H1 (cell line): ENCODE results near the gene NSF. TPM values are rescaled to one million over a fixed set of nuclear protein-coding genes. Genes with fewer than 3 reads are reported as not detected.

ENCODE experiments used
- KDM5A ChIP-seq: fragments of 200-600 bp; IDR thresholded peaks from 2 replicates; pipeline ENCODE4 v1.7.1; 2012; ENCODE audit warnings: mild to moderate bottlenecking, low read length, inconsistent platforms, mixed read lengths
- TCF12 ChIP-seq: IDR thresholded peaks from 2 replicates; pipeline ENCODE4 v1.6.1; 2011; ENCODE audit warnings: low read depth, mild to moderate bottlenecking, low read length
- TEAD4 ChIP-seq: IDR thresholded peaks from 2 replicates; pipeline ENCODE4 v1.6.1; 2012; ENCODE audit warnings: low read depth, low read length, inconsistent platforms, mixed read lengths
- polyA plus RNA-seq, 7 experiments: library from polyadenylated mRNA; depleted of rRNA in 3 of 7; stranded (reverse) in 5 of 7; unstranded in 2 of 7; fragments of >200 nt in 5 of 7; fragments of 200-250 nt in 2 of 7; gene quantifications; 1 replicate in 5 of 7; 2 replicates in 1 of 7; 4 replicates in 1 of 7; pipeline versions ENCODE4 v1.2.1 to v1.2.3, GENCODE V29; 2011 to 2013; ENCODE audit warnings: missing spikeins in 2 of 7, mixed read lengths in 2 of 7
- total RNA-seq: library from RNA; stranded (reverse); fragmentation: NEBNext Ultra II Directional; extraction: Animal tissue kit (Norgen Biotek cat#: 25700); gene quantifications from 2 replicates; pipeline ENCODE4 v1.2.1, GENCODE V29; 2021
- TF ChIP-seq, protein P1 (sequence below): fragments of 300-600 bp; sonication (generic); IDR thresholded peaks from 2 replicates; pipeline ENCODE4 v1.7.1; 2012; ENCODE audit warnings: low read length, moderate library complexity, mild to moderate bottlenecking, inconsistent platforms; ENCODE audit not compliant: insufficient replicate concordance
- TF ChIP-seq, protein P2 (sequence below): IDR thresholded peaks from 2 replicates; pipeline ENCODE4 v1.6.1; 2012; ENCODE audit warnings: inconsistent platforms

NSF gene
- total and polyA plus RNA-seq, 2 of the 8 experiments (the other 6 are each of a cell fraction or from before 2014, with no cell fraction given), result 13.0 to 27.7 TPM

DNA sequence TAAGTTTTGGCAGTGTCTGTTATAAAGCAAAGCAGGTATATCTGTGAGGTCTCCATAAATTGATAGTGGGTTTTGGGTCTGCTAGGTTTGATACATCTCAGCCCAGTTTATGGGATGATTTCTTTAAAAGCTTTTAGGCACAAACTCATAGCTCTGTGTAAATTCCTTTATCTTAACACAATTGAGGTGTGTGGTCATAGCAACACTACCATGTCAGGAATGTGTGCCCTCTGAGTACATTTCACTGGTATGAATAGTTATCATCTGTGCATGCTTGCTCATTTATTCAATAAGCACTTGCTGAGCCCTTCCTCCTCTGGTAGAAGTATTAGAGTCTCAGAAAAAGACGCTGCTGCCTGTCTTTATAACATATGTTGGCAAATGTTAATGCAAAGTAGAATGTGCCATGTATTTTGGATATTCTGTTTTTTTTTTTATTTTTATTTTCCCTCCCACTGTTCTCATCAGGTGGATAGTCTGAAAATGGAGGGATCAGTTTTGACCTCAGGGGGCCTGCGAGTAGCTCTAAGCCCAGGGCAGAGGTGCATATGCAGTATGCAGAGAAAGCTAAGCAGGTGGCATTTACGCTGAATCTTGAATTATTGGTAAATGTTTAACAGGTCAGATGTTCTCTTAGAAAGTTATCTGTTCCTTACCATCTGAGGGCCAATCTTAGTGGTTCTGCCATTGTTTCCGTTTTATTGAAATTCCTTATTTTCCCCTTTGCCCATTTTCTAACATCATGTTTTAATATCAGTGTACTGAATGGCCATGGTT, 137.3 kb downstream of the NSF start (continued):
- TF ChIP-seq, protein P1, sequence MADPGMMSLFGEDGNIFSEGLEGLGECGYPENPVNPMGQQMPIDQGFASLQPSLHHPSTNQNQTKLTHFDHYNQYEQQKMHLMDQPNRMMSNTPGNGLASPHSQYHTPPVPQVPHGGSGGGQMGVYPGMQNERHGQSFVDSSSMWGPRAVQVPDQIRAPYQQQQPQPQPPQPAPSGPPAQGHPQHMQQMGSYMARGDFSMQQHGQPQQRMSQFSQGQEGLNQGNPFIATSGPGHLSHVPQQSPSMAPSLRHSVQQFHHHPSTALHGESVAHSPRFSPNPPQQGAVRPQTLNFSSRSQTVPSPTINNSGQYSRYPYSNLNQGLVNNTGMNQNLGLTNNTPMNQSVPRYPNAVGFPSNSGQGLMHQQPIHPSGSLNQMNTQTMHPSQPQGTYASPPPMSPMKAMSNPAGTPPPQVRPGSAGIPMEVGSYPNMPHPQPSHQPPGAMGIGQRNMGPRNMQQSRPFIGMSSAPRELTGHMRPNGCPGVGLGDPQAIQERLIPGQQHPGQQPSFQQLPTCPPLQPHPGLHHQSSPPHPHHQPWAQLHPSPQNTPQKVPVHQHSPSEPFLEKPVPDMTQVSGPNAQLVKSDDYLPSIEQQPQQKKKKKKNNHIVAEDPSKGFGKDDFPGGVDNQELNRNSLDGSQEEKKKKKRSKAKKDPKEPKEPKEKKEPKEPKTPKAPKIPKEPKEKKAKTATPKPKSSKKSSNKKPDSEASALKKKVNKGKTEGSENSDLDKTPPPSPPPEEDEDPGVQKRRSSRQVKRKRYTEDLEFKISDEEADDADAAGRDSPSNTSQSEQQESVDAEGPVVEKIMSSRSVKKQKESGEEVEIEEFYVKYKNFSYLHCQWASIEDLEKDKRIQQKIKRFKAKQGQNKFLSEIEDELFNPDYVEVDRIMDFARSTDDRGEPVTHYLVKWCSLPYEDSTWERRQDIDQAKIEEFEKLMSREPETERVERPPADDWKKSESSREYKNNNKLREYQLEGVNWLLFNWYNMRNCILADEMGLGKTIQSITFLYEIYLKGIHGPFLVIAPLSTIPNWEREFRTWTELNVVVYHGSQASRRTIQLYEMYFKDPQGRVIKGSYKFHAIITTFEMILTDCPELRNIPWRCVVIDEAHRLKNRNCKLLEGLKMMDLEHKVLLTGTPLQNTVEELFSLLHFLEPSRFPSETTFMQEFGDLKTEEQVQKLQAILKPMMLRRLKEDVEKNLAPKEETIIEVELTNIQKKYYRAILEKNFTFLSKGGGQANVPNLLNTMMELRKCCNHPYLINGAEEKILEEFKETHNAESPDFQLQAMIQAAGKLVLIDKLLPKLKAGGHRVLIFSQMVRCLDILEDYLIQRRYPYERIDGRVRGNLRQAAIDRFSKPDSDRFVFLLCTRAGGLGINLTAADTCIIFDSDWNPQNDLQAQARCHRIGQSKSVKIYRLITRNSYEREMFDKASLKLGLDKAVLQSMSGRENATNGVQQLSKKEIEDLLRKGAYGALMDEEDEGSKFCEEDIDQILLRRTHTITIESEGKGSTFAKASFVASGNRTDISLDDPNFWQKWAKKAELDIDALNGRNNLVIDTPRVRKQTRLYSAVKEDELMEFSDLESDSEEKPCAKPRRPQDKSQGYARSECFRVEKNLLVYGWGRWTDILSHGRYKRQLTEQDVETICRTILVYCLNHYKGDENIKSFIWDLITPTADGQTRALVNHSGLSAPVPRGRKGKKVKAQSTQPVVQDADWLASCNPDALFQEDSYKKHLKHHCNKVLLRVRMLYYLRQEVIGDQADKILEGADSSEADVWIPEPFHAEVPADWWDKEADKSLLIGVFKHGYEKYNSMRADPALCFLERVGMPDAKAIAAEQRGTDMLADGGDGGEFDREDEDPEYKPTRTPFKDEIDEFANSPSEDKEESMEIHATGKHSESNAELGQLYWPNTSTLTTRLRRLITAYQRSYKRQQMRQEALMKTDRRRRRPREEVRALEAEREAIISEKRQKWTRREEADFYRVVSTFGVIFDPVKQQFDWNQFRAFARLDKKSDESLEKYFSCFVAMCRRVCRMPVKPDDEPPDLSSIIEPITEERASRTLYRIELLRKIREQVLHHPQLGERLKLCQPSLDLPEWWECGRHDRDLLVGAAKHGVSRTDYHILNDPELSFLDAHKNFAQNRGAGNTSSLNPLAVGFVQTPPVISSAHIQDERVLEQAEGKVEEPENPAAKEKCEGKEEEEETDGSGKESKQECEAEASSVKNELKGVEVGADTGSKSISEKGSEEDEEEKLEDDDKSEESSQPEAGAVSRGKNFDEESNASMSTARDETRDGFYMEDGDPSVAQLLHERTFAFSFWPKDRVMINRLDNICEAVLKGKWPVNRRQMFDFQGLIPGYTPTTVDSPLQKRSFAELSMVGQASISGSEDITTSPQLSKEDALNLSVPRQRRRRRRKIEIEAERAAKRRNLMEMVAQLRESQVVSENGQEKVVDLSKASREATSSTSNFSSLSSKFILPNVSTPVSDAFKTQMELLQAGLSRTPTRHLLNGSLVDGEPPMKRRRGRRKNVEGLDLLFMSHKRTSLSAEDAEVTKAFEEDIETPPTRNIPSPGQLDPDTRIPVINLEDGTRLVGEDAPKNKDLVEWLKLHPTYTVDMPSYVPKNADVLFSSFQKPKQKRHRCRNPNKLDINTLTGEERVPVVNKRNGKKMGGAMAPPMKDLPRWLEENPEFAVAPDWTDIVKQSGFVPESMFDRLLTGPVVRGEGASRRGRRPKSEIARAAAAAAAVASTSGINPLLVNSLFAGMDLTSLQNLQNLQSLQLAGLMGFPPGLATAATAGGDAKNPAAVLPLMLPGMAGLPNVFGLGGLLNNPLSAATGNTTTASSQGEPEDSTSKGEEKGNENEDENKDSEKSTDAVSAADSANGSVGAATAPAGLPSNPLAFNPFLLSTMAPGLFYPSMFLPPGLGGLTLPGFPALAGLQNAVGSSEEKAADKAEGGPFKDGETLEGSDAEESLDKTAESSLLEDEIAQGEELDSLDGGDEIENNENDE, result no peak
- TF ChIP-seq TCF12, result no peak
- TF ChIP-seq TEAD4, result no peak
- TF ChIP-seq, protein P2, sequence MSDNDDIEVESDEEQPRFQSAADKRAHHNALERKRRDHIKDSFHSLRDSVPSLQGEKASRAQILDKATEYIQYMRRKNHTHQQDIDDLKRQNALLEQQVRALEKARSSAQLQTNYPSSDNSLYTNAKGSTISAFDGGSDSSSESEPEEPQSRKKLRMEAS, result no peak
- no peak for TF ChIP-seq KDM5A
- TF ChIP-seq, all 59 proteins: peak for 0
